WTC11 (cell line): Measurements from ENCODE around the gene ATP6AP1. TPM values are rescaled to one million over a fixed set of nuclear protein-coding genes. Genes with fewer than 3 reads are reported as not detected.
A peak's percentile ranks its signal among the peaks of the same experiment; 100 is the strongest.

ENCODE experiments used
- ATAC-seq: fragments of 200-7000 bp; cut with Tn5 transposase; 2 replicates; pipeline ENCODE4 v1.10.0; 2021; ENCODE audit warnings: mild to moderate bottlenecking, moderate library complexity
- CTCF ChIA-PET: fragments of 300-600 bp; sonication (Branson Sonifier 250); formaldehyde crosslinking; loops from one replicate; lab custom pipeline; 2021; ENCODE audit warnings: antibody characterized with exemption; lab: Charles Lee
- POLR2A ChIA-PET: fragments of 350-600 bp; sonication (Branson Sonifier 250); formaldehyde crosslinking; loops from one replicate; lab custom pipeline; 2021; ENCODE audit warnings: antibody characterized with exemption; lab: Charles Lee
- DNase-seq: peaks from one replicate; pipeline ENCODE4 v3.0.0; 2021; ENCODE audit warnings: low spot score
- H3K27ac Mint-ChIP-seq: 2 replicates; pipeline ENCODE4 v1.8.0; 2021; ENCODE audit warnings: mixed read lengths
- H3K27me3 Mint-ChIP-seq: 2 replicates; pipeline ENCODE4 v1.8.0; 2021; ENCODE audit warnings: low read depth, mild to moderate bottlenecking, moderate library complexity, mixed read lengths
- H3K36me3 Mint-ChIP-seq: 2 replicates; pipeline ENCODE4 v1.8.0; 2021; ENCODE audit warnings: mixed read lengths
- H3K4me1 Mint-ChIP-seq: 2 replicates; pipeline ENCODE4 v1.8.0; 2022; ENCODE audit warnings: mixed read lengths
- H3K4me3 Mint-ChIP-seq: 2 replicates; pipeline ENCODE4 v1.8.0; 2021; ENCODE audit warnings: mild to moderate bottlenecking, moderate library complexity, mixed read lengths
- H3K9me3 Mint-ChIP-seq: 2 replicates; pipeline ENCODE4 v1.8.0; 2021; ENCODE audit warnings: mixed read lengths
- AFF4 ChIP-seq: sonication (generic); formaldehyde crosslinking; IDR thresholded peaks from 2 replicates; pipeline ENCODE4 v1.8.1; 2023; ENCODE audit warnings: mild to moderate bottlenecking, missing genetic modification reagents, borderline replicate concordance
- ARID4B ChIP-seq: sonication (generic); formaldehyde crosslinking; IDR thresholded peaks from 2 replicates; pipeline ENCODE4 v1.8.0; 2023; ENCODE audit warnings: missing genetic modification reagents, mild to moderate bottlenecking, borderline replicate concordance
- CDX4 ChIP-seq: fragments of 250-450 bp; sonication (Bioruptor Pico); IDR thresholded peaks from 2 replicates; pipeline ENCODE4 v1.9.0; 2021; ENCODE audit warnings: moderate library complexity, mild to moderate bottlenecking, inconsistent platforms, borderline replicate concordance
- CREM ChIP-seq: sonication (generic); formaldehyde crosslinking; IDR thresholded peaks from 2 replicates; pipeline ENCODE4 v1.8.1; 2022; ENCODE audit warnings: mild to moderate bottlenecking, missing genetic modification reagents, moderate library complexity
- E2F4 ChIP-seq: sonication (generic); formaldehyde crosslinking; IDR thresholded peaks from 2 replicates; pipeline ENCODE4 v1.8.1; 2022; ENCODE audit warnings: low read depth, mild to moderate bottlenecking, moderate library complexity, missing genetic modification reagents, borderline replicate concordance
- ETV6 ChIP-seq: sonication (generic); formaldehyde crosslinking; IDR thresholded peaks from 2 replicates; pipeline ENCODE4 v1.8.1; 2022; ENCODE audit warnings: mild to moderate bottlenecking, missing genetic modification reagents
- FOXP1 ChIP-seq: sonication (generic); formaldehyde crosslinking; IDR thresholded peaks from 2 replicates; pipeline ENCODE4 v1.8.0; 2022; ENCODE audit warnings: missing genetic modification reagents, mild to moderate bottlenecking, moderate library complexity, borderline replicate concordance
- FOXP4 ChIP-seq: sonication (generic); formaldehyde crosslinking; IDR thresholded peaks from 2 replicates; pipeline ENCODE4 v1.8.0; 2022; ENCODE audit warnings: mild to moderate bottlenecking, missing genetic modification reagents
- MAX ChIP-seq: sonication (generic); formaldehyde crosslinking; IDR thresholded peaks from 2 replicates; pipeline ENCODE4 v1.8.0; 2022; ENCODE audit warnings: mild to moderate bottlenecking, missing genetic modification reagents
- MYBL2 ChIP-seq: sonication (generic); formaldehyde crosslinking; IDR thresholded peaks from 2 replicates; pipeline ENCODE4 v1.8.1; 2023; ENCODE audit warnings: mild to moderate bottlenecking, moderate library complexity, missing genetic modification reagents
- TP53 ChIP-seq: sonication (generic); formaldehyde crosslinking; IDR thresholded peaks from 2 replicates; pipeline ENCODE4 v1.8.1; 2023; ENCODE audit warnings: mild to moderate bottlenecking, missing genetic modification reagents
- USF1 ChIP-seq: sonication (generic); formaldehyde crosslinking; IDR thresholded peaks from 2 replicates; pipeline ENCODE4 v1.8.0; 2022; ENCODE audit warnings: mild to moderate bottlenecking, missing genetic modification reagents
- USF2 ChIP-seq: sonication (generic); formaldehyde crosslinking; IDR thresholded peaks from 2 replicates; pipeline ENCODE4 v1.8.1; 2023; ENCODE audit warnings: mild to moderate bottlenecking, missing genetic modification reagents, moderate library complexity
- ZNF232 ChIP-seq: sonication (generic); formaldehyde crosslinking; IDR thresholded peaks from 2 replicates; pipeline ENCODE4 v1.8.0; 2022; ENCODE audit warnings: mild to moderate bottlenecking, missing genetic modification reagents
- ZNF281 ChIP-seq: sonication (generic); formaldehyde crosslinking; IDR thresholded peaks from 2 replicates; pipeline ENCODE4 v1.8.0; 2023; ENCODE audit warnings: mild to moderate bottlenecking, missing genetic modification reagents
- ZNF423 ChIP-seq: fragments of 250-450 bp; sonication (Bioruptor Pico); IDR thresholded peaks from 2 replicates; pipeline ENCODE4 v2.1.2; 2022; ENCODE audit warnings: mild to moderate bottlenecking, moderate library complexity
- total RNA-seq: library from RNA; stranded (reverse); gene quantifications from 3 replicates; pipeline ENCODE4 v1.2.3, GENCODE V29; 2021

ATP6AP1 gene
- total RNA-seq, 1 experiment from 2014 or later: 43.9 TPM

- no peaks in the 10 kb centered on the region for H3K9me3 Mint-ChIP-seq
- H3K4me1 Mint-ChIP-seq: peaks cover 3% of the 10 kb centered on the region; the same call in 1 of the 2 replicates
- DNase-seq: peak; percentile 93
- H3K27me3 Mint-ChIP-seq: peaks cover 2% of the 10 kb centered on the region; the same call in 1 of the 2 replicates
- peak; percentile 90 for ATAC-seq
- H3K27ac Mint-ChIP-seq: no peak within 1 kb of the TSS
- CTCF ChIA-PET: interaction anchor here (1.2 kb wide), 1 partner anchor 11 kb away, joined by 4 read pairs; the partner anchor contains the start of gene SLC10A3
- H3K36me3 Mint-ChIP-seq: no peaks in the 10 kb centered on the region; the same call in 1 of the 2 replicates
- POLR2A ChIA-PET: interaction anchor here (0.9 to 1.4 kb wide), 2 partner anchors 12 to 40 kb away, joined by 3 to 8 read pairs; partner anchors contain the start of gene SLC10A3
- H3K4me3 Mint-ChIP-seq: peak within 1 kb of the TSS; percentile 74
- TF ChIP-seq FOXP4 (CRISPR knock-in tag): peak; percentile 84; the same call in 1 of the 2 replicates
- peak; percentile 57 for TF ChIP-seq USF2 (CRISPR knock-in tag)
- no peak for TF ChIP-seq CDX4
- TF ChIP-seq ZNF423: no peak
- 0 out of 2 replicates have a peak, but pooled peaks have one; percentile 65 for TF ChIP-seq ARID4B
- TF ChIP-seq CREM (CRISPR knock-in tag): peak; percentile 50; the same call in 1 of the 2 replicates
- TF ChIP-seq AFF4 (CRISPR knock-in tag): no peak
- TF ChIP-seq MYBL2 (CRISPR knock-in tag): peak; percentile 55; the same call in 1 of the 2 replicates
- peak; percentile 98 for TF ChIP-seq MAX (CRISPR knock-in tag)
- peak; percentile 47; the same call in 1 of the 2 replicates for TF ChIP-seq TP53 (CRISPR knock-in tag)
- TF ChIP-seq E2F4 (CRISPR knock-in tag): peak; percentile 42; the same call in 1 of the 2 replicates
- TF ChIP-seq ZNF281 (CRISPR knock-in tag): peak; percentile 63; the same call in 1 of the 2 replicates
- 0 out of 2 replicates have a peak, but pooled peaks have one; percentile 35 for TF ChIP-seq FOXP1 (CRISPR knock-in tag)
- peak; percentile 75 for TF ChIP-seq USF1 (CRISPR knock-in tag)
- TF ChIP-seq ZNF232 (CRISPR knock-in tag): peak; percentile 78; the same call in 1 of the 2 replicates
- peak; percentile 92 for TF ChIP-seq ETV6 (CRISPR knock-in tag)
Measured at GRCh38 chrX:154478728-154479622, 50.5 kb downstream of the ATP6AP1 start, which contains the start of gene LAGE3. Gene LAGE3 (minus strand): TSS chrX:154479281. CDS start chrX:154478915, 366 bp downstream.
